ENCODE results near the gene GPC3.
A peak's percentile ranks its signal among the peaks of the same experiment; 100 is the strongest.

GPC3 gene

DNA sequence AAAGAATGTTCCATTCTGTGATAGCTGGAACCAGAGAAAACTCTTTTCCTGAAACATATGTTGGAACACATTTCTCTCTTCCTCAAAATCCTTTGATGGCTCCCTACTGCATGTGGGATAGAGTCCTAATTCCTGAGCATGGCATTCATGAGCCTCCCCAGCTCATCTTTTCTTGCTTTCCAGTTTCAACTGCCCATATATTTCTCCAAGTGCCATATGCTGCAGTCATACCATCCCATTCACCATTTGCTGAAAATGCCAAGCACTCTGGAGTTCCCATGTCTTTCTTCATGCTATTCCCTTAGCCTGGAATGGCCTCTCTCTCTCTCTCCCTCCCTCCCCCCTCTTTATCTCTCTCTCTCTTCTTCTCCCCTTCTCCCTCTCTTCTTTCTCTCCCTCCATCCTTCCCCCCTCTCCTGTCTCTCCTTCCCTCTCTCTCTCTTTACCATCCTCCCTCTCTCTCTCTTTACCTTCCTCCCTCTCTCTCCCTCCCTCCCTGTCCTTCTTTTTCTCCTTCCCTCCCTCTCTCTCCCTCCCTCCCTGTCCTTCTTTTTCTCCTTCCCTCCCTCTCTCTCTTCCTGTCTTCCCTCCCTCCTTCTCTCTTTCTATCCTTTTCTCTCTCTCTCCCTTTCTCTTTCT lies 436.0 kb downstream of the GPC3 start:
- TF ChIP-seq, protein P1, sequence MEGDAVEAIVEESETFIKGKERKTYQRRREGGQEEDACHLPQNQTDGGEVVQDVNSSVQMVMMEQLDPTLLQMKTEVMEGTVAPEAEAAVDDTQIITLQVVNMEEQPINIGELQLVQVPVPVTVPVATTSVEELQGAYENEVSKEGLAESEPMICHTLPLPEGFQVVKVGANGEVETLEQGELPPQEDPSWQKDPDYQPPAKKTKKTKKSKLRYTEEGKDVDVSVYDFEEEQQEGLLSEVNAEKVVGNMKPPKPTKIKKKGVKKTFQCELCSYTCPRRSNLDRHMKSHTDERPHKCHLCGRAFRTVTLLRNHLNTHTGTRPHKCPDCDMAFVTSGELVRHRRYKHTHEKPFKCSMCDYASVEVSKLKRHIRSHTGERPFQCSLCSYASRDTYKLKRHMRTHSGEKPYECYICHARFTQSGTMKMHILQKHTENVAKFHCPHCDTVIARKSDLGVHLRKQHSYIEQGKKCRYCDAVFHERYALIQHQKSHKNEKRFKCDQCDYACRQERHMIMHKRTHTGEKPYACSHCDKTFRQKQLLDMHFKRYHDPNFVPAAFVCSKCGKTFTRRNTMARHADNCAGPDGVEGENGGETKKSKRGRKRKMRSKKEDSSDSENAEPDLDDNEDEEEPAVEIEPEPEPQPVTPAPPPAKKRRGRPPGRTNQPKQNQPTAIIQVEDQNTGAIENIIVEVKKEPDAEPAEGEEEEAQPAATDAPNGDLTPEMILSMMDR (IDR thresholded peaks at IDR 0.05; ENCODE audit: low read depth, low read length, missing control alignments) = no peak

DNA sequence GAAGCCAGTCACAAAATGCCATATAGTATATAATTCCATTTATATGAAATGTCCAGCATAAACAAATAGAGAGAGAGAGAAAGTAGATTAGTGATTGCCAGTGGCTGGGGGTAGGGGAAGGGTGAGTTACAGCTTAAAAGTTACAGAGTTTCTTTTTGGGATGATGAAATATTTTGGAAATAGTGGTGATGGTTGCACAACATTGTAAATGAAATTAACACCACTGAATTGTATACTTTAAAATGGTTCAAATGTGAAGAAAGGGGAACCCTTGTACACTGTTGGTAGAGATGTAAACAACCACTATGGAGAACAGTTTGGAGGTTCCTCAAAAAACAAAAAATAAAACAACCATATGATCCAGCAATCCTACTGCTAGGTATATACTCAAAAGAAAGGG lies 439.0 kb downstream of the GPC3 start:
- TF ChIP-seq, protein P1 (IDR thresholded peaks at IDR 0.05; ENCODE audit: low read depth, low read length, missing control alignments) = no peak
- DNase-seq (ENCODE audit: low read depth) = no peak
- H3K4me3 ChIP-seq (ENCODE audit: low read depth, low read length) = no peak overlapping the region
- in situ Hi-C loops (cut with HindIII; ENCODE audit: low sequenced_read_pairs) = no loop called here

More for the DNA sequence above, 436.0 kb downstream of the GPC3 start:
- DNase-seq (ENCODE audit: low read depth) = no peak
- in situ Hi-C loops (cut with HindIII; ENCODE audit: low sequenced_read_pairs) = no loop called here
- no peak overlapping the region for H3K4me3 ChIP-seq (ENCODE audit: low read depth, low read length)

DNA sequence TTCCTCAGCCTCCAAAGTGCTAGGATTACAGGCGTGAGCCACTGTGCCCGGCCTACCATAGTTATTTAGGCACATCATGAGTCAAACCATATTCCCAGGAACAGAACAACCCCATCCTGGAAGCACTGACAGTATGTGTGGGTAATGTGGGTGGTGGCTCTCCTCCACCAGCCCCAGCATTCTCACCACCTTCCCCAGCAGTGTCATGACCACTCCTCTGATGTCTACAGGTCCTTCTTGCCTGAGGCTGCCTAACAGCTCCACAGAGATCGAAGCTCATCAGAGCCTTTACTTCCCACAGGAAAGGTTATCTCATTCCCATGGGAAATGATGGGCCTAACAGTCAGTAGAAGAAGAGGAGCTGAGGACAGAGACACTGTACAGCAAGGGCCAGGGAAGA lies 440.6 kb downstream of the GPC3 start:
- TF ChIP-seq, protein P1 (IDR thresholded peaks at IDR 0.05; ENCODE audit: low read depth, low read length, missing control alignments) = no peak
- H3K4me3 ChIP-seq (ENCODE audit: low read depth, low read length) = no peak overlapping the region
- in situ Hi-C loops (cut with HindIII; ENCODE audit: low sequenced_read_pairs) = no loop called here
- no peak for DNase-seq (ENCODE audit: low read depth)

DNA sequence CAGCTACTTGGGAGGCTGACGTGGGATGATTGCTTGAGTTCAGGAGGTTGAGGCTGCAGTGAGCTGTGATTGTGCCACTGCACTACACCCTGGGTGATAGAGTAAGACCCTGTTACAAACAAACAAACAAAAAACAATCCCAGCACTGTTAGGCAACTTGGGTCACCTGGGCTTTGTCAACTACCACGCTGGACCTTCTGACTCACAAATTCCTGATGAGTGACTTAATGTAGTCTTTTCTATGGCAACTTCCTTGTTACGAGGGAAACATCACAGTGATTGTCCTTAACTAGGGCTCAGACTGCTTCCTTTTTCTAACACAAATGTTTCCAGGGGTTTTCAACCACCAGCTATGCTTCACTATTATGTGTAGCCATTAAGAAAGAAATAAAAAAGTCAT lies 441.3 kb downstream of the GPC3 start:
- in situ Hi-C loops (cut with HindIII; ENCODE audit: low sequenced_read_pairs) = no loop called here
- TF ChIP-seq, protein P1 (IDR thresholded peaks at IDR 0.05; ENCODE audit: low read depth, low read length, missing control alignments) = no peak
- peak; percentile 32 for DNase-seq (ENCODE audit: low read depth)
- no peak overlapping the region for H3K4me3 ChIP-seq (ENCODE audit: low read depth, low read length)

DNA sequence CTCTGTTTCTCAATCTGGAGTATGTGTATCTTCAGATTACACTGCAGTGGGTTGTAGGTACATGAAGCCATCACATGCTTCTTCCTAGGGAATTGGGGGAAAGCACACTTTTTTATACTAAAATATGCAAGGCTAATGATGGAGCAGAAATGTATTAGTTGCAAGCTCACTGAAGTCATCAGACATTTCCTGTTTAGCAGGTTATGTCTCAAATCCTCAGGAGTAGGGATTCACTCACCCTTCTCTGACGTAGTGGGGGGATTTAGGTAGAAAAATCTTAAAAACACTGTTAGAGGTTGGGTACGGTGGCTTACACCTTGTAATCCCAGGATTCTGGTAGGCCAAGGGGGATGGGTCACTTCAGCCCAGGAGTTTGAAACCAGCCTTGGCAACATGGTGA lies 441.7 kb downstream of the GPC3 start:
- in situ Hi-C loops (cut with HindIII; ENCODE audit: low sequenced_read_pairs) = no loop called here
- H3K4me3 ChIP-seq (ENCODE audit: low read depth, low read length) = no peak overlapping the region
- TF ChIP-seq, protein P1 (IDR thresholded peaks at IDR 0.05; ENCODE audit: low read depth, low read length, missing control alignments) = no peak
- DNase-seq (ENCODE audit: low read depth) = no peak

DNA sequence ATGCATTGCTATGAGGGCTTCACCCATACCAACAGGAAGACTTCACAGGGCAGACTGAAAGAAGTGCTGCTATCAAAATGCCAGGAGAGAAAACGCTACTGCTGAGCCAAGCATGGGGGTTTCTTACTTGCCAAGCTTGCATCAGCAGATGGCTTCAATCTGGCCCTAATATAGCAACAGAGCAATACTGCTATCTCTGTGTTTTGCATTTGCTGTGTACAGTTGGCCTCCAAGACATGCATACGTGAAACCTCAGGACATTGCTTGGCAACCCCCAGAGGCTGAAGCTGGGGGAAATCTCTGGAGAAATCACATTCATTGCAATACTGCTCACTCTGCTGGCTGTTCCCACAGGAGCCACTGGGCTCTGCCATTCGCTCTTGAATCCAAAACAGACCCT lies 442.9 kb downstream of the GPC3 start:
- TF ChIP-seq, protein P1 (IDR thresholded peaks at IDR 0.05; ENCODE audit: low read depth, low read length, missing control alignments) = no peak
- in situ Hi-C loops (cut with HindIII; ENCODE audit: low sequenced_read_pairs) = no loop called here
- H3K4me3 ChIP-seq (ENCODE audit: low read depth, low read length) = no peak overlapping the region
- DNase-seq (ENCODE audit: low read depth) = no peak

Data from astrocyte of the cerebellum (primary cell).